Gastrocnemius medialis (tissue), 4 donors: ENCODE measurements around the gene ARHGAP24.

Source experiments
- CTCF ChIP-seq, 5 experiments: fragments of 450-650 bp in 3 of 5; fragments of 200-600 bp in 2 of 5; sonication (generic) in 2 of 5; IDR thresholded peaks in 4 of 5; conservative IDR thresholded peaks in 1 of 5; 1 replicate in 4 of 5; 2 replicates in 1 of 5; pipeline ENCODE4 v1.5.1; 2016 to 2019; ENCODE audit warnings: antibody characterized with exemption in 5 of 5, mild to moderate bottlenecking in 3 of 5, moderate library complexity in 3 of 5
- POLR2A ChIP-seq, 2 donors: fragments of 450-650 bp; IDR thresholded peaks; one replicate each; pipeline ENCODE4 v1.6.1; 2017; ENCODE audit warnings: antibody characterized with exemption in 2 of 2, mild to moderate bottlenecking in 2 of 2, moderate library complexity in 2 of 2

- TF ChIP-seq CTCF (IDR thresholded peaks at IDR 0.05 in 4 of 5, conservative IDR thresholded peaks at IDR 0.05 in 1 of 5) (no peak), POLR2A (IDR thresholded peaks at IDR 0.05) (no peak)
Observed at GRCh38 chr4:85708468-85708867, 233.5 kb downstream of the ARHGAP24 start.
